Activated CD8-positive, alpha-beta T cell treated with anti-CD3 and anti-CD28 coated beads for 36 hours (primary cell): ENCODE results near the gene SLC24A3. TPM values are rescaled to one million over a fixed set of nuclear protein-coding genes. Genes with fewer than 3 reads are reported as not detected.

Experiments used
- ATAC-seq: fragments of 200-7000 bp; cut with Tn5 transposase; one replicate; pipeline ENCODE4 v1.10.0; 2021; ENCODE audit warnings: mild to moderate bottlenecking, moderate library complexity
- CTCF ChIA-PET: fragments of 350-600 bp; sonication (Branson Sonifier 250); formaldehyde crosslinking; loops from one replicate; lab custom pipeline; 2021; ENCODE audit warnings: antibody characterized with exemption; lab: Charles Lee
- POLR2A ChIA-PET: fragments of 350-600 bp; sonication (Branson Sonifier 250); formaldehyde crosslinking; loops from one replicate; lab custom pipeline; 2021; ENCODE audit warnings: antibody characterized with exemption; lab: Charles Lee
- DNase-seq: peaks from one replicate; pipeline ENCODE4 v3.0.0-alpha.2; 2020
- H3K27ac Mint-ChIP-seq: one replicate; pipeline ENCODE4 v1.8.0; 2021; ENCODE audit warnings: mild to moderate bottlenecking, mixed read lengths
- H3K27me3 Mint-ChIP-seq: one replicate; pipeline ENCODE4 v1.8.0; 2021; ENCODE audit warnings: mixed read lengths
- H3K36me3 Mint-ChIP-seq: one replicate; pipeline ENCODE4 v1.8.0; 2021; ENCODE audit warnings: low read depth, mixed read lengths
- H3K4me1 Mint-ChIP-seq: one replicate; pipeline ENCODE4 v1.8.0; 2021; ENCODE audit warnings: low read depth, mixed read lengths
- H3K4me3 Mint-ChIP-seq: one replicate; pipeline ENCODE4 v1.8.0; 2021; ENCODE audit warnings: mild to moderate bottlenecking, moderate library complexity, mixed read lengths
- H3K9me3 Mint-ChIP-seq: one replicate; pipeline ENCODE4 v1.8.0; 2021; ENCODE audit warnings: mixed read lengths
- CTCF ChIP-seq: fragments of 200-600 bp; IDR thresholded peaks from one replicate; pipeline ENCODE4 v1.8.0; 2022; ENCODE audit warnings: antibody characterized with exemption, mild to moderate bottlenecking
- intact Hi-C: fragments of 100-400 bp; cut with micrococcal nuclease; formaldehyde crosslinking; loops from one replicate; pipeline ENCODE4 v1.10.0; 2022
- total RNA-seq, 2 experiments: library from RNA; stranded (reverse); gene quantifications; one replicate each; pipeline ENCODE4 v1.2.3, GENCODE V29; 2021

Gene SLC24A3
- total RNA-seq, 2 experiments from 2014 or later, result not detected

GRCh38 chr20:19709635-19710335 lies 497.3 kb downstream of the SLC24A3 start:
- DNase-seq, result no peak
- H3K4me3 Mint-ChIP-seq, result no peak overlapping the region
- no peak overlapping the region for H3K27ac Mint-ChIP-seq
- H3K4me1 Mint-ChIP-seq, result no peaks in the 10 kb centered on the region
- ChIA-PET CTCF (no interaction called here), POLR2A (no interaction called here)
- no peak for ATAC-seq
- H3K9me3 Mint-ChIP-seq, result no peaks in the 10 kb centered on the region
- intact Hi-C loops, result no loop called here
- TF ChIP-seq CTCF, result no peak
- H3K27me3 Mint-ChIP-seq, result no peaks in the 10 kb centered on the region
- no peaks in the 10 kb centered on the region for H3K36me3 Mint-ChIP-seq

- CTCF ChIA-PET, result no interaction called here
- TF ChIP-seq CTCF, result no peak
- ATAC-seq (no peak), DNase-seq (no peak)
- Mint-ChIP-seq H3K27me3 (no peaks in the 10 kb centered on the region), H3K27ac (no peak overlapping the region), H3K4me3 (no peak overlapping the region), H3K9me3 (peaks cover under 1% of the 10 kb centered on the region), H3K4me1 (no peaks in the 10 kb centered on the region), H3K36me3 (no peaks in the 10 kb centered on the region)
- intact Hi-C loops, result no loop called here
- POLR2A ChIA-PET, result no interaction called here
Observed at GRCh38 chr20:19710336-19711120, 498.1 kb downstream of the SLC24A3 start.

GRCh38 chr20:19711126-19711525 lies 498.7 kb downstream of the SLC24A3 start:
- Mint-ChIP-seq H3K27me3 (no peaks in the 10 kb centered on the region), H3K27ac (no peak overlapping the region), H3K36me3 (no peaks in the 10 kb centered on the region), H3K4me1 (no peaks in the 10 kb centered on the region), H3K9me3 (peaks cover 3% of the 10 kb centered on the region), H3K4me3 (no peak overlapping the region)
- ChIA-PET POLR2A (no interaction called here), CTCF (no interaction called here)
- DNase-seq, result no peak
- TF ChIP-seq CTCF, result no peak
- intact Hi-C loops, result no loop called here
- no peak for ATAC-seq

GRCh38 chr20:19712721-19713260 lies 500.3 kb downstream of the SLC24A3 start:
- POLR2A ChIA-PET, result no interaction called here
- CTCF ChIA-PET, result no interaction called here
- intact Hi-C loops, result no loop called here

More at GRCh38 chr20:19712721-19713260, 500.3 kb downstream of the SLC24A3 start:
- Mint-ChIP-seq H3K36me3 (no peaks in the 10 kb centered on the region), H3K4me3 (no peak overlapping the region), H3K27ac (no peak overlapping the region), H3K4me1 (no peaks in the 10 kb centered on the region), H3K27me3 (no peaks in the 10 kb centered on the region), H3K9me3 (peaks cover 3% of the 10 kb centered on the region)
- ATAC-seq (no peak), DNase-seq (no peak)
- no peak for TF ChIP-seq CTCF
